NCI-H2196 (cell line): ENCODE results near the gene FRMPD1.
"Not testable (repeated sequence)": the region's sequence is repeated elsewhere in the genome, so short reads cannot be mapped to it uniquely, and the experiment has no call there.

Experiments
- DNase-seq: peaks from one replicate; lab custom pipeline; 2025; ENCODE audit not compliant: unreplicated experiment; lab: John Stamatoyannopoulos, UW

The FRMPD1 gene, protein sequence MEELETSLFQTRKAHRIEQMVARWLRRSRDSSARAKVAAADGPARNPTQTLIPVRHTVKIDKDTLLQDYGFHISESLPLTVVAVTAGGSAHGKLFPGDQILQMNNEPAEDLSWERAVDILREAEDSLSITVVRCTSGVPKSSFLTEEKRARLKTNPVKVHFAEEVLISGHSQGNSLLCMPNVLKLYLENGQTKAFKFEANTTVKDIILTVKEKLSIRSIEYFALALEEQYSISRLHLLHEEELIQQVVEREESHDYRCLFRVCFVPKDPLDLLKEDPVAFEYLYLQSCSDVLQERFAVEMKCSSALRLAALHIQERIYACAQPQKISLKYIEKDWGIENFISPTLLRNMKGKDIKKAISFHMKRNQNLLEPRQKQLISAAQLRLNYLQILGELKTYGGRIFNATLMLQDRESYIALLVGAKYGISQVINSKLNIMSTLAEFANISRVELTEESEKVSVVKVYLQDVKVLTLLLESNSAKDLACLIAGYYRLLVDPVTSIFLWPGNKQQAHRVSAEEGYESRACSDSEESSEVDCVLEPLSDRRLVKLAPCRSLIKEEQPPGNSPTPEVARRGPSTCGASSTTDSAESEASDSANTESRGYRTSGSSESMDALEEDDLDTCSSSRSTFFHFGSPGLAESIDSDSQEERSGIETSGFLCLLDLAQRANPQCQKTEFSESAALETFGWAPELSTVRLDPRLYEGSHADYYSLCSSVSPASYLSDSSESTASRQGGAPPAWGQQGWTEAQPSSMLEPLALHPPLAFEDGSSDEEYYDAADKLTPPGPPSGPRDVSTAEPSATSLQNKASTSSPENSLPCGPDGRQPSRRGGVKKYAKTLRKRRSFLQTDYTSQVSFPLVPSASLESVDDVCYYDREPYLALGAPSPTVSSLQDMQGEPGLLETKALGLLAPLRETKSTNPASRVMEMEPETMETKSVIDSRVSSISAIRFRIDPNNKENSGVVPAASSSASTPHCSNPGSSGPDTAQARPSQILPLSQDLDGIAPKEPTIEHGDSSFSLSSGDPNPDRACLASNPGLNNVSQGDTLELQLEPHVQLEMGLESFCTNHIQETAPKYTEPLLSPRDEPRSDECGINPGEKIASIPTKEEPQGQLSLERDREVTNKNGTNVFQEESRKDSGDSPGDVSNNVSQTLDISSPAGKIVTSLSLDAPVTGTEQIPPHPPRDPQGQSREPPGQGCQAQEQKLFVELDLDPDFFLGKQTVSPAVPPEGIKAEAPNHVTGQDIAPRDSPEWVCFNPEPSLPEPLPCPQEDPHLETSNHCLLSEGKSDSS (N-terminal part only)

GRCh38 chr9:37650873-37651768 lies at the start of gene FRMPD1:
Gene FRMPD1 (plus strand): TSS chr9:37650954. CDS start chr9:37692642, 41,688 bp downstream.
- peak; percentile 84 for DNase-seq

DNA sequence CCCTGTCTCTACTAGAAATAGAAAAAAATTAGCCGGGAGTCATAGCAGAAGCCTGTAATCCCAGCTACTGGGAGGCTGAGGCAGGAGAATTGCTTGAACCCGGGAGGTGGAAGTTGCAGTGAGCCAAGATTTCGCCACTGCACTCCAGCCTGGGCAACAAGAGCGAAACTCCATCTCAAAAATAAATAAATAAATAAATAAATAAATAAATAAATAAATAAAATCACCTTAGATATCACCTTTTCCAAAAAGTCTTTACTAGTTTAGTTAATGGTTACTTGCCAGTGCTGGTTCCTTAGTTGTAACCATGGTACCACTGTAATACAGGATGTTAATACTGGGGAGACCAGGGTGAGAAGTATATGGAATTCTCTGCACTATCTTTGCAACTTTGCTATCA lies 48.7 kb upstream of the FRMPD1 start:
- DNase-seq: not testable (repeated sequence)

DNA sequence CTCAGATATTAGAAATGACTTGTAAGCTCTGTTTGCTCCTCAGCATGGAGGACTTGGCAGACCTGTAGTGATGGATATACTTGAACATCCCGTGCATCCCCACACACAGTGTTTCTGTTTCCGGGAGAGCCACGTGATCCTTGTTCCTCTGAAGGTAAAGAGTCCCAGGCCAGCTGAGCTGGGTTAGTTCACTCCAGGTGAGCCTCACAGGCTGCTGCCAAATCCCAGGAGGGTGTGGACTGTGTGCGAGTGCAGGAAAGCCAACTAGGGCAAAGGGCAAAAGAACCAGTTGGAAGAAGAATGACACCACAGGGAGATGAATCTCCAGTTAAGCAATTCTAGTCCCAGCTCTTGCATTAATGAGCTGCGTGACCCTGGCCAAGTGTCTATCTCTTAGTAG lies 47.9 kb upstream of the FRMPD1 start:
- DNase-seq: peak; percentile 76

- no peak for DNase-seq
Observed at GRCh38 chr9:37604296-37604695, 46.5 kb upstream of the FRMPD1 start.

- no peak for DNase-seq
Observed at GRCh38 chr9:37608250-37608649, 42.5 kb upstream of the FRMPD1 start.

- no peak for DNase-seq
Observed at GRCh38 chr9:37609735-37610397, 40.9 kb upstream of the FRMPD1 start.

DNA sequence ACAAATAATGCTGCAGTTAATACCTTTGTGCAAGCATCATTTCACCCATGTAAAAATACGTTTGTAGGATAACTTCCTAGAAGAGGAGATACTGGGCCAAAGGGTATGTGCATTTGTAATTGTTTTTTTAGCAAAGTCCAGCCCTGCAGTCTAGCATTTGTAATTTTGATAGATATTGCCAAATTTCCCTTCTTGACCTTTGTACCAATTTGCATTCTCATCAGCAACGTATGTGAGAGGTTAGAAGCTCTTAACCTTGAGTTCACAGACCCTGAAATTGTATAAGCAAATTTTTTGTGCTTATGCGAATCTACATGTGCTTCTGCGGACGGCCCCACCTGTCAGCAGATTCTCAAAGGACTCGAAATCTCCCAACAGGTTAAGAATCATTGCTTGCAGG lies 39.7 kb upstream of the FRMPD1 start:
- no peak for DNase-seq

DNA sequence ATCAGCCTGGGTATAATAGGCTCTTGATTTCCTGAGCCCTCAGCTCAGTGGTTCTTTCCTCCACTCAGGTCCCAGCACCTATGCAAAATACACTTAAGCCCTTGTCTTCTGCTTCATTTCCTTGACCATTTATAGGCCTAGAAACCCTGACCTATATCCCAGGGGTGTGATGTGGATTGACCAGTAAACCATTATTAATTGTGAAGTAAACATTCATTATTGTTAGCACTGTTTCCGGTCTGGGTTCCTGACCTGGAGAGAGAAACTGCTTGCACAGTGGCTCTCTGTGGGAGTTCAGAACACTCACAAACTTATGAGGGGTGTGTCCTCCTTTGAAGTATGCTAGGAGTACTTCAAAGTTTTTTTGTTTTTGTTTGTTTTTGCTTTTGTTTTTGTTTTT lies 38.8 kb upstream of the FRMPD1 start:
- no peak for DNase-seq

DNA sequence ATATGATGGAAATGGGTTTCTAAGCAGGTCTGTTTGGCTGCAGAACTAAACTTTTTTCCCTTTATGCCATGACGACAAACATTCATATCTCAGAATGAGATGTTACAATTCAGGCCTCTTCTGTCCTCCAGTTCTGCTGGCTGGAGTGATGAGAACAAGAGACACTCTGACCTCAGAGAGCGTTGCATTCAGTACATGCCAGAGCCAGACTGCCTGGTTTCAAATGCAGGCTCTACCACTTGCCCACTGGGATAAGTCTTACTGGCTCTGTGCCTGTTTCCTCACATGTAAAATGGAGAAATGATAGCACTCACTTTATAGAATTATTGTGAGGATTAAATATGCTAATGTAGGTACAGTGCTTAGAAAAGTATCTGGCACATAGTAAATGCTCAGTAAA lies 33.6 kb upstream of the FRMPD1 start:
- no peak for DNase-seq

GRCh38 chr9:37617832-37618231 lies 32.9 kb upstream of the FRMPD1 start:
- no peak for DNase-seq

DNA sequence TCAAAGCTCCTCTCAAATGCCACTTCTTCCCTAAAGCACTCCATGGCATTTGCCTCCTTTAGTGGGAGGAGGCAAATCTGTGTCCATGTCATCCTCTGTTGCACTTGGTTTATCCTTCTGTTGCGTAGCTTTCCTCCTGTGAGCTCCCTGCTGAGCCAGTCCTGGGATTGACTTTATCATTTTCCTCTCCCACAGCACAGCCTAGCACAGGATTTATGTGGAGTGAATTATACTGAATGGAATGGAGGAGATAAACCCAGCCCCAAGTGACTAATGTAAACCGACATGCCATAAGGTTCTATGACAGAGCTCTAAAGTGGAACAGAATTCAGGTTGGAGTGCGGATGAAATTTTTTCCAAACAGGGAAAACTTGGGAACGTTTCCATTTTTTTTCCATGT lies 31.9 kb upstream of the FRMPD1 start:
- DNase-seq: no peak

GRCh38 chr9:37619806-37620205 lies 30.9 kb upstream of the FRMPD1 start:
- no peak for DNase-seq

DNA sequence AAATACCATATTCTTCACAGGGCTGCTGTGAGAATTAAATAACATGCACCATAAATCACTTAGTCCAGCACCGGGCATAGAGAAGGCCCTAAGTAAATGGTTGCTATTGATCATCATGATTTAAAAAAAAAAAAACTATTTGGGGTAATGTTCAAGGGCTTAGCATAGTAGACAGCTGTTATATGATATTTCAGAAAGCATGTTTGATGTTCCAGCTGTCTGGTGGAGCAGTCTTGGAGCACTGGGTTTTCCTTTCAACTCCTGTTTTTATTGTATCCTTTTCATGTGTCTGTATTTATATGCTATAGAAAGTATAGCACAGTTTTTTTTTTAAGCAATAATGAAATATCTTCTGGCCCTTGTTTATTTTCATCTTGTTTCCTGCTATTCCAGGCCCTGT lies 30.4 kb upstream of the FRMPD1 start:
- DNase-seq: no peak

- DNase-seq: no peak
Observed at GRCh38 chr9:37621273-37622121, 29.3 kb upstream of the FRMPD1 start.

DNA sequence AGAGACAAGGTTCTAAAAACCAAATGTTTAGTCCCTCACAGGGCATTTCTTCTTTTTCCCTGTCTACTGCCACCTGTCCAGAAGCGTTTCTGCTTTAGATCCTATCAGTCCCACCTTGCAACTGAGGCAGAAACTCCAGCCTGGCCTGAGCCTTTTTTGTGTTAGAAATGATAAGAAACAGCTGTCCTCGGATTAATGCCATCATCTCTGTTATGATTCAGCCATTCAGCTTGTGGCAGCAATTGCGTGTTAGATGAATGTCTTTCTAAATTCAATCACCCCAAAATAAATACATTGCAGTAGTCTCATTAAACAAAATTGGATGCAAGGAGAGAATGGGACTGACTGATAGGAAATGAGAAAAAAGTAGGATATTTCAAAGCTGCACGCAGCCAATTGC lies 28.3 kb upstream of the FRMPD1 start:
- DNase-seq: no peak

GRCh38 chr9:37623267-37623666 lies 27.5 kb upstream of the FRMPD1 start:
- no peak for DNase-seq

DNA sequence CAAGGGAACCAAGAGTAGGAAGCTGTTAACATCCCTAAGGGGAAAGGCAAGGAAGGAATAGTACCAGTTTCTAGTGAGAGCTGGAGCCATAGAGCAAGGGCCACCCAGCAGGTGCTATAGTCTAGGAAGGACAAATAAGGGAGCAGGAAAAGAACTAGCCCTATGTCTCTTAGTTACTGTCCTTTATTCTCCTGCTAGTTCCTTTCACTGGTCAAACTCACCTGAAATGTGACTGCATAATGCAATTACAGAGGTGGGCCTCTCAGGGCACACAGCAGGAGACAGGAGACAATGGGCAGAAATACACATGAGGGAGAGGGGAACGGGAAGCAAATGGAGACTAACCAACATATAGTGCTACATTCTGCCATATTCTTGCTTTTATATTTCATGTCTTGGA lies 26.7 kb upstream of the FRMPD1 start:
- no peak for DNase-seq

DNA sequence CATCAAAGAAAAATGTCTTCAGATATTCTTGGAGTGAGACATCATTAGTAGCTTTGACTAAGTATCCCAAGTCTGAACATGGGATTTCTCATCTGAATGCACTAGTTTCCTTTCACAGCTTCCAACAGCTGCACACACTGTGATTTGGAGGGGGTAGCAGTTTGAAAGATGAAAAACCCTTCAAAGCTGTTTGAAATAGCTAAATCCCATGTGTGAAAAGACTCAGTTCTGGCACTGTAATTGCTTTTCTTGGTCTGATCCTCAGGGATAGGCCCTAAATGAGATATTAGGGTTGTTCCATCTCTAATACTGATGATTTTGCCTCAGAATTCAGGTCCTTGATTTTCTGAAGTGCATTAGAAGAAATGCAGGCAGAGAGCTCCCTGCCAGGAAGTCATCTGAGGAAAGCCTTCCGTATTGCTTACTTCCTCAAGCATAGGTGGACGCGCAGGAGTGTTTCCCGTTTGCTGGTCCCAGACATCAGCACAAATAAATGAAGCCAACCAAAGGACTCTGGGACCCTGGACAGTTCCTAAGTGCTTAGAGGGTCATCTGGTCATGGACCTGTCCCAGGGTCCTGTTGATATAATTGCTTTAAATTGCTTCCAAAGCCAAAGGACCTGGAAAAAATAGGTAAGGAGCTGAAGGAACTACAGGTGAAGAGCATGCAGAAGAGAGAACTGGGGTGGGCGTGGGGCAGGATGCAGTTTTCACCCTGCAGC lies 25.6 kb upstream of the FRMPD1 start:
- no peak for DNase-seq
